ENCODE results near the gene CISD3.

- TF ChIP-seq POLR2AphosphoS5 (IDR thresholded peaks at IDR 0.05; ENCODE audit: borderline replicate concordance, low read depth, low read length) = no peak
- no peak for TF ChIP-seq EZH2 (IDR thresholded peaks at IDR 0.05)
- no peak for TF ChIP-seq FOXP2 (optimal IDR thresholded peaks at IDR 0.05; ENCODE audit: control extremely low read depth, extremely low read length, insufficient read depth)
These were observed 19.3 kb downstream of the CISD3 start for GRCh38 chr17:38749223-38750043.

Measured in SK-N-MC (cell line).